ENCODE measurements around the gene F10.

F10 gene

DNA sequence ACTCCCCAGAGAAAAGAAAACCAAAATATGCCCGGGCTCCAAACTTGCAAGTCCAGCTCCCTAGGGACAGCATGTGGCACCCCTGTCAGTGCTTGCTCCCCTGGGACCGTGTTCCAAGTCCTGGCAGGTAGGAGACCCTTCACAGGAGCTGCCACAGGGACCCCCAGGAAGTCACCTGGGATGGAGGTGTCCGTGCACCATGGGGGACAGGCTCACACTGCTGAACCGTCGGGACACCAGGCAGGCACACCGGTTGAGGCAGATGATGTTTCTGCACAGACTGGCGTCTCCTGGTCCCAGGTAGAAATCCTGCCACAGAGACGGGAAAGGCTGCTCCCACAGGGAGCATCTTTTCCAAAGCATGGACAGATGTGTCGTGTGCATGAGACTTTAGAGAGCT is 24.2 kb downstream of the F10 start:
- no peak overlapping the region for H3K4me3 ChIP-seq (ENCODE audit: low read depth, low read length)
- no peak for DNase-seq (ENCODE audit: low read depth)
- TF ChIP-seq, protein P1, sequence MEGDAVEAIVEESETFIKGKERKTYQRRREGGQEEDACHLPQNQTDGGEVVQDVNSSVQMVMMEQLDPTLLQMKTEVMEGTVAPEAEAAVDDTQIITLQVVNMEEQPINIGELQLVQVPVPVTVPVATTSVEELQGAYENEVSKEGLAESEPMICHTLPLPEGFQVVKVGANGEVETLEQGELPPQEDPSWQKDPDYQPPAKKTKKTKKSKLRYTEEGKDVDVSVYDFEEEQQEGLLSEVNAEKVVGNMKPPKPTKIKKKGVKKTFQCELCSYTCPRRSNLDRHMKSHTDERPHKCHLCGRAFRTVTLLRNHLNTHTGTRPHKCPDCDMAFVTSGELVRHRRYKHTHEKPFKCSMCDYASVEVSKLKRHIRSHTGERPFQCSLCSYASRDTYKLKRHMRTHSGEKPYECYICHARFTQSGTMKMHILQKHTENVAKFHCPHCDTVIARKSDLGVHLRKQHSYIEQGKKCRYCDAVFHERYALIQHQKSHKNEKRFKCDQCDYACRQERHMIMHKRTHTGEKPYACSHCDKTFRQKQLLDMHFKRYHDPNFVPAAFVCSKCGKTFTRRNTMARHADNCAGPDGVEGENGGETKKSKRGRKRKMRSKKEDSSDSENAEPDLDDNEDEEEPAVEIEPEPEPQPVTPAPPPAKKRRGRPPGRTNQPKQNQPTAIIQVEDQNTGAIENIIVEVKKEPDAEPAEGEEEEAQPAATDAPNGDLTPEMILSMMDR (IDR thresholded peaks at IDR 0.05; ENCODE audit: low read depth, low read length, missing control alignments): no peak

DNA sequence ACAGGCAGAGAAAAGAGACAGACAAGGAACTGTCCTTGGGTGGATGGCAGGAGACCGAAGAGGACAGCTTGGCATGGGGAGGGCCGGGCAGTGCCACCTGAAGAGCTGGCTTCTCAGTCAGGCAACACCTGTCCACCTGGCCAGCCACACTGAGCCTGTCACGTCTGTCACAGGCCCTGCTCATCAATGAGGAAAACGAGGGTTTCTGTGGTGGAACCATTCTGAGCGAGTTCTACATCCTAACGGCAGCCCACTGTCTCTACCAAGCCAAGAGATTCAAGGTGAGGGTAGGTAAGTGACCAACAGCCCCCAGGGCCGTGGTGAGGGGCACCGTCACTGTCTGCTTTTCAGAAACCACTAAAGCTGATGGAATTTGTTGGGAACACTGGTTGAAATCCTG is 24.6 kb downstream of the F10 start:
- no peak for DNase-seq (ENCODE audit: low read depth)
- TF ChIP-seq, protein P1 (IDR thresholded peaks at IDR 0.05; ENCODE audit: low read depth, low read length, missing control alignments): no peak
- no peak overlapping the region for H3K4me3 ChIP-seq (ENCODE audit: low read depth, low read length)

DNA sequence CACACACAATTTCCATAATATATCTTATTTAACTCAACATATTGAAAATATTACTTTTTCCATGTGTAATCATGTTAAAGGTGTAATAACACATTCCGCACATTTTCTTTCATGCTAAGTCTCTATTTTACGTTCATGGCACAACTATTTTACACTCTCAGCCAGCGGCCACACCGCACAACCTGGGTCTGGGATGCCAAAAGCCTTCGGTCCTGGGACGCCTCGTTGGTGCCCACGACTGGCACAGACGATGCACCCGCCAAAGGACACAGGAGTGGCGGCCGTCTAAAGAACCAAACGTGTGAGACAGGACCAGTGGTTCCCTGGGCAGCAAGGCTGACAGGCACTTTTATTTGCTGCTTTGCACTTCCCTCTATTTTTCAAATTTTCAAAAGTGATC is 25.8 kb downstream of the F10 start:
- DNase-seq (ENCODE audit: low read depth): no peak
- no peak overlapping the region for H3K4me3 ChIP-seq (ENCODE audit: low read depth, low read length)
- TF ChIP-seq, protein P1 (IDR thresholded peaks at IDR 0.05; ENCODE audit: low read depth, low read length, missing control alignments): no peak

DNA sequence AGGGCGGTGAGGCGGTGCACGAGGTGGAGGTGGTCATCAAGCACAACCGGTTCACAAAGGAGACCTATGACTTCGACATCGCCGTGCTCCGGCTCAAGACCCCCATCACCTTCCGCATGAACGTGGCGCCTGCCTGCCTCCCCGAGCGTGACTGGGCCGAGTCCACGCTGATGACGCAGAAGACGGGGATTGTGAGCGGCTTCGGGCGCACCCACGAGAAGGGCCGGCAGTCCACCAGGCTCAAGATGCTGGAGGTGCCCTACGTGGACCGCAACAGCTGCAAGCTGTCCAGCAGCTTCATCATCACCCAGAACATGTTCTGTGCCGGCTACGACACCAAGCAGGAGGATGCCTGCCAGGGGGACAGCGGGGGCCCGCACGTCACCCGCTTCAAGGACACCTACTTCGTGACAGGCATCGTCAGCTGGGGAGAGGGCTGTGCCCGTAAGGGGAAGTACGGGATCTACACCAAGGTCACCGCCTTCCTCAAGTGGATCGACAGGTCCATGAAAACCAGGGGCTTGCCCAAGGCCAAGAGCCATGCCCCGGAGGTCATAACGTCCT is 26.4 kb downstream of the F10 start:
- no peak for DNase-seq (ENCODE audit: low read depth)
- H3K4me3 ChIP-seq (ENCODE audit: low read depth, low read length): no peak overlapping the region
- TF ChIP-seq, protein P1 (IDR thresholded peaks at IDR 0.05; ENCODE audit: low read depth, low read length, missing control alignments): no peak

DNA sequence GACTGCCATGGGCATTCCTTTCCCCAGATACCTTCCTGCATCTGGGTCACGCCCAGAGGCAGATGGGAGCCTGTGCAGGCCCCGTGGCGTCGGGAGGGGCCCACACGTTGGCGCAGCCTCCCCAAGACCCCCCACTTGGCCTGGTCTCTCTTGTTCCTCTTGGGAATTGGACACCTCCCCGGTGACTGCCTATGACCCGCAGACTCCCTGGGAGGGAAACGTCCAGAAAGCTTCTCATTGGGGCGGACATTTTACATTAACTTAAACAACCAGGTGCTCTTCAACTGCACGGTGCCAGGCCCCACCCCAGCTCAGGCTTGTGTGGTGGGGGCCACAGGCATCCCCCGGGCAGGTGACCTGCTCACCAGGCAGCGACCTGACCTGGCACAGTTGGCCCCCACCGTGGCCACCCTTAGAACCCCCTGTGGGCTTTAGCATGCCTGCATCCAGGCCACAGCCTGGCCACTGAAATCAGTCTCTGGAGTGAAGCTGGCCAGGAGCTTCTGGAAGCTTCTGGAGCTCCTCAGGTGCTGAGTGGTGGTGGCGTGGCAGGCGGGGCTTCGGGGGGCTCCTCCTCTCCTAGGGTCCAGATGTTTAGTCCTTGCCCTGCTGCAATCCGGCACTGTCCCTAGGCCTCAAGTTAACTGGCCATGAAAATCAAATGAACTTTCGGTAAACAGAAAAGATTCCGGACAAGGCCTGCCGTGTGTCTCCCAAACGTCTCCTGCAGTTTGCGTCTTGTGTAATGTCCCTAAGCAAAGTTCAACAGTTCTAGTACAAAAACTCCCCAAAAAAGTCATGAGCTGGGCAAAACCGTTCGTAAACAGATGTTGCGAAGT is 27.3 kb downstream of the F10 start:
- no peak for DNase-seq (ENCODE audit: low read depth)
- TF ChIP-seq, protein P1 (IDR thresholded peaks at IDR 0.05; ENCODE audit: low read depth, low read length, missing control alignments): no peak
- no peak overlapping the region for H3K4me3 ChIP-seq (ENCODE audit: low read depth, low read length)

DNA sequence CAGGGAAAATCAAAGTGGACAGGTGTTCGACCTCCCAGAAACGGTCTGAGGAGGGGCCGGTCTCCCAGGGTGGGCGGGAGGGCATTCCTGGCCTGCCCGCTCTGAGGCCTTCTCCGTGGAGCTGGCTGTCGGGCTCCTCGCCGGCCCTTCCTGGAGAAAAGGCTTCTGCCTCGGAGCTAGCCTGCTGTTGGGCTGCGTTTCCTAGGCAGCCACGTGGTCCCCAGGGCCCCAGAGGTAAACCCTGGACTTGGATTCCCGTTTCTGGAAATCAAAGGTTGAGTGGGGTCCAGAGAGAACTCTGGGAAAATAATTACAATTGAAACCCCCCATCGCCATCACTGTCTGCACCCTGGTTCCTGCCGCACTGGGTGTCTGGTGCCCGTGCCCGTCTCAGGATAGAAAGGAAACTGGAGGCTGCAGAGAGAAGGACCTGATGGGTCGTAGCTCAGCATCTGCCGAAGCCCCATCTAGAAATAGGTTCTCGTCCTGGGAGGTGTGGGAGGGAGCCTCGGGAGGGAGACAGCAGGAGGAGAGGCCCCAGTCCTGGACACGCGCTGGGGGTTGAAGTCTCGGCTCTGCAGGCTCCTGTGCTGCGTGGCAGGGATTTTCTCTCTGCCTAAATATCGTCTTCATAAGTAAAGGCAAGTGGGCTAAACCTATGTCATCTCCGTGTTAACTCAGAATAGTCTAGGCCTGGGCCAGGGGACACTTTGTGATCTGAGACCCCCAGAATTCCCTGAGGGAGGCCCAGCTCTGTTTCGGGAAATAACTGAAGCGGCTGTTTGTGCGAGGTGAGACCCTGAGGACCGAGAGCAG is 28.2 kb downstream of the F10 start:
- DNase-seq (ENCODE audit: low read depth): no peak
- TF ChIP-seq, protein P1 (IDR thresholded peaks at IDR 0.05; ENCODE audit: low read depth, low read length, missing control alignments): no peak
- H3K4me3 ChIP-seq (ENCODE audit: low read depth, low read length): no peak overlapping the region

Measured in GM12864 (cell line).